Skeletal muscle cell (primary cell): ENCODE measurements around the gene RAPGEF6.

Source experiments
- DNase-seq: peaks from one replicate; pipeline ENCODE4 v3.0.0-alpha.2; 2010; ENCODE audit warnings: low read depth
- H3K4me3 ChIP-seq: 2 replicates; pipeline ENCODE4 v1.5.1; 2011; ENCODE audit warnings: low read depth, mild to moderate bottlenecking, control low read depth, low read length, moderate library complexity

Gene RAPGEF6

DNA sequence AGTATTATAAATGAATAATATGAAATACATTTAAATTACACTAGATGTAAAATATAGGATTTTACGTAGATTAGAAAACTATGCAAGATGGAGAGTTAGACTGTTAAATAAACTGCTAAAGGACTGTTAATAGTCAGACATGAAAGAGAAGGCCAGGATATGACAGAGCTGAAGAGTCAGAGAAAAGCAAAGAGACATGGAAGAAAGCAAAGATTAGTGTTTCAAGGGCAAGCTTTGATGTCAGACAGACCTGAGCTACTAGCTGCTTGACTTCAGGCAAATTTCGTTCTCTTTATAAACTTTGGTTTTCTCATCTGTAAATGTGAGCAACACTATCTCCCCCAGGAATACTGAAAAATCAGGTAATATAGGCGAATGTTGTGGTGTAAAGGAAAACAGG, 161.3 kb downstream of the RAPGEF6 start:
- no peak overlapping the region for H3K4me3 ChIP-seq
- no peak for DNase-seq

DNA sequence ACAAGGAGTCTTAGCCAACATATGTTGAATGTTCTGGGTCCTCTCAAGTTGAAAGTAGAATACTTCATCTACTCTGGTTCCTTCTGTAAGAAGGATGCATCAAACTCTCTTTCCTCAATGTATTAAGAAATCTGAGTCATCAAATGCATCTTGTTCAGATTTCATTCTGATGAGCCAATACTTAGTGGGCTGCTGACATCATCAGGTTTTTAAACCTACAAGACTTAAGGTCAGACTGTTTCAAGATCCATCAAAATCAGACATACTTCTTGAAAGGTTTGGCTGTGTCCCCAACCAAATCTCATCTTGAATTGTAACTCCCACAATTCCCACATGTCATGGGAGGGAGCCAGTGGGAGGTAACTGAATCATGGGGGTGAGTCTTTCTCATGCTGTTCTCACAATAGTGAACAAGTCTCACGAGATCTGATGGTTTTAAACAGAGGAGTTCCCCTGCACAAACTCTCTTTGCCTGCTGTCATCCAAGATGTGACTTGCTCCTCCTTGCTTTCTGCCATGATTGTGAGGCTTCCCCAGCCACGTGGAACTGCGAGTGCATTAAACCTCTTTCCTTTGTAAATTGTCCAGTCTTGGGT, 168.8 kb downstream of the RAPGEF6 start:
- peak; percentile 88 for DNase-seq
- no peak overlapping the region for H3K4me3 ChIP-seq

DNA sequence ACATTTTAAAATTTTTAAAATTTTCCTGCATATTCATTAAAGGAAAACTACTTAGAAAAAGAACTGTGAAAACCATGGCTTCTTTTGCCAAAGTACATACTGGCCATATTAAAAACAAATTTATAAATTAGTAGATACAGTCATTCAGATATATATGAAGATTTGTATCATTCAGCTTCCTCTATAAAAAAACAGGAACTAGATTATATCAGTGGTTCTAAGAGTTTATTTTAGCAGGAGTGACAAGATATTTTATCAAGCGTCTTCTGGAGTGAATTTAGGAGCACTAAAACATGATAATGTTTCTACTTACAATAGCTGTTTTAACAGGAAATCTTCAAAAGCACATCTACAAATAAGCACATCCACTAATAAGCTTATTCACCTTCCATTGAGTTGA, 171.4 kb downstream of the RAPGEF6 start:
- no peak for DNase-seq
- no peak overlapping the region for H3K4me3 ChIP-seq

DNA sequence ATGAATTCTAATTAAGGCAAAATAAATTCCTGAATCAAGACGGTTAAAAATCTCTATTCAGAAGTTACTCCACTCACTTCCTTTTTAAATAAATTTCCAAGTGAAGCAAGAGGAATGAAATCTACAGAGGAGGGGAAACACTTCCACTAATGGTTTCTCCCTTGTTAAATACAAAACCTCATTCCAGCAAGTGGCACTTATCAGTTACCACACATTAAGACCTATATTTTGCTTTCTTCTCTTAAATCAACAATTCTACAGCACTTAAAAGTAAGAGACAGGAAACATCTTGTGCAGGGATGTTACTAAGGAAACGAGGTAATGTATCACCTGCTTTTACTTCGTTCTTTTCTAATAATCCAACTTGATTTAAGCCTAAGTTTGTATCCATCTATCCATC, 172.6 kb downstream of the RAPGEF6 start:
- no peak for DNase-seq
- no peak overlapping the region for H3K4me3 ChIP-seq

DNA sequence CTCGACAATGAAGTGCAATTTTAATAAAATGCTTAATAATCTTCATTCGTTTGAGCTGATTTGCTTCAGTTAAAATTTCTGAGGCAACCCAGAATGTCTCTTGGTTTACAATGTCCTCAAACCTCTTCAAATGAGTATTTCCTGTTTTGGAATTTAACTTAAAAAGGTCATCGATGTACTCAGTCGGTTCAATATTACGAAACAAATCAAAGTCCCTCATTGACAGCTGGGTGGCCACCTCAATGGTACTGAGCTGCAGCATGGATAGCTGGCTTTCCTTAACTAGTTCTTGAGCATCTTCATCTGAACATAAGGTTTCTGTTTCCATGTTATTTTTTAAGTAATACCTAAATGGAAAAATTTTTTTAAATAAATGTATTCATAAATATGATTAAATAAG, 173.3 kb downstream of the RAPGEF6 start:
- H3K4me3 ChIP-seq, result no peak overlapping the region
- DNase-seq, result no peak

DNA sequence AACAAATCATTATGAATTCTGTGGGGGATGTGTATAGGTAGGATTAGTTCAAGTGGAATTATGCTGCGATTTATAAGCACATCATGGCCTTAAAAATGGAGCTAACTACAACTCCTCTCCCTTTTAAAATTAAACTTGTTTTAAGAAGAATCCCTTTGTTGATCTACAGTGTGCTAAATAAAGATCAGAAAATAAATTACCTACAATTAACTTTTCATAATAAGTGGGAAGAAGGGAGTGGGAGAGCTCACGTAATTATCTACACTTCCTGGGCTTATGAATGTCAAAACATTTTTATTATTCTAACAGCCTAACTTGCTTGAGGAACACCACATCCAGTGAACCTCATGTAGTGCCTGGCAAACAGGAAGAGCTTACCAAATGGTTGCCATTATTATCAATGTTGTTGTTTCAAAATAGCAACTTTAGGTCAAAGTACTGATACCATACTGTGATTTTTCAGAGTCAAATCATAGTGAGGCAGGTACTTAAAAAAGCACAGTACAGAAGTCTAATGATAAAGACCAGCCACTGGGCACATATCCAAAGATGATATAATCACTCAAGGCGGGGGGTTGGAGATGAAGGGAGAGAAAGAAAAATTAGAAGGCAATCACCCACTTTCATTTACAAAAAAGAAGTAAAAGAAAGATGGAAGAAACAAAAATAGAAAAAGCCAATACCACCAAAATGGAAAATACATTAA, 174.0 kb downstream of the RAPGEF6 start:
- no peak overlapping the region for H3K4me3 ChIP-seq
- DNase-seq, result no peak

DNA sequence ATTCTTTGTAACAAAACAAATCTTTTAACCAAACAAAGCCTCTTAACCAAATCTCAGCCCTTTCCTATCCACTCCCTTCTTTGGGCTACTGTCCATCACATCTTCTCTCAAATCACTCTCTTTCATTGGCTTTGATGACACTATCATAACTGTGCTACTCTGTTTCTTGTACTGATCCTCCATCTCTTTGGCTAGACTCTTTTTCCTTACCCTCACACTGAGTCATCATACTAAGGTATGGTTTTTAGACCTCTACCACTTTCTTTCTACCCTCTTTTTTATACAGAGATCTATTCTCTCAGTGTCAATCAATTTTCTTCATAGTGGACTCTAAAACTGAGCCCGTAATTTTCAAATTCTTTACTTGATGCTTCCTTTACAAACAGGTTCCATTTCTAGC, 174.9 kb downstream of the RAPGEF6 start:
- H3K4me3 ChIP-seq, result no peak overlapping the region
- no peak for DNase-seq

DNA sequence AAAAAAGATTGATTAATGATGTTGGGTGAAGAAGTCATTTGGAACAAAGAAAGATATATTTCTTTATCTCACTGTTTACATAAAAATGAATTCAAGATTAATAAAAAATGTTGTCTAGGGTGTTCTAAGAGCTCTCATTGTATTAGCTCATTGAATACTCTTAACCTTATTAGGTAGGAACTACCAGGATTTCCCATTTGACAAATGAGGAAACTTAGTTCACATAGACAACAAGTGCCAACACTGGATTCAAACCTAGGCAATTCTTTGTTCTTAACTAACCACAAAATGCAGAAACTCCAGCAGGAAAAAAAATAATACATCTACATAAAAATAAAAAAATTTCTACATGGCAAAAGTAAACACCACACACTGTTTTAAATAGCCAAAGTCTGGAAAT, 175.8 kb downstream of the RAPGEF6 start:
- H3K4me3 ChIP-seq, result no peak overlapping the region

DNA sequence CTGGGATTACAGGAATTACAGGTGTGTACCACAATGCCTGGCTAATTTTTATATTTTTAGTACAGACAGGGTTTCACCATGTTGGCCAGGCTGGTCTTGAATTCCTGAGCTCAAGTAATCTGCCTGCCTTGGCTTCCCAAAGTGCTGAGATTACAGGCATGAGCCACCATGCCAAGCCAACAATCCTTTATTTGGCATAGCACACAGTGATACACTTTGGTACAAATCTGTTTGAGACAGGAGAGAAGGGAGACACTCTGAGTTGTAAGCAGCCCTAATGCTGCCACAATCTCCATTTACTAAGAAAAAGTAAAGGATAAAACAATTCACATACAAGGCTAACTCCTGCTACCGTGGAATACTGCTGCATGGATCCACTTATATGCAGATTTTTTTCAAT, 177.8 kb downstream of the RAPGEF6 start:
- H3K4me3 ChIP-seq, result no peak overlapping the region
- no peak for DNase-seq

More for the DNA sequence above, 175.8 kb downstream of the RAPGEF6 start:
- no peak for DNase-seq

DNA sequence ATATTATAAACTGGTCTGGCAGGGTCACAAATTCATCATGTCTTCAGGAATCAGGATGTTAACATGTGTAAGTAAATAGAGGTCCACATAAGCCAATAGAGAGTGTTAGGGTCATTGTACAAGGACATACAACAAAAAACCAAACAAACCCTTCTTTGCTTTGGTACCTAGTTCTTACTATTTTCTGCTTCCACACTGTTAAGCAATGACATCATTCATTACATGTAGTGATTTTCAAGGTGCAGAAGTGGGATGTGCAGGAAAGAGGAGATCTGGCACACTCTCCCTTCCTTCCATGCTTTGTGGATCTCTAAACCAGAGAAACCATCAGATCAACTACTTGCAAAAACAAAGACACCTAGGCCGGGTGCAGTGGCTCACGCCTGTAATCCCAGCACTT, 184.1 kb downstream of the RAPGEF6 start:
- no peak overlapping the region for H3K4me3 ChIP-seq
- DNase-seq, result no peak

DNA sequence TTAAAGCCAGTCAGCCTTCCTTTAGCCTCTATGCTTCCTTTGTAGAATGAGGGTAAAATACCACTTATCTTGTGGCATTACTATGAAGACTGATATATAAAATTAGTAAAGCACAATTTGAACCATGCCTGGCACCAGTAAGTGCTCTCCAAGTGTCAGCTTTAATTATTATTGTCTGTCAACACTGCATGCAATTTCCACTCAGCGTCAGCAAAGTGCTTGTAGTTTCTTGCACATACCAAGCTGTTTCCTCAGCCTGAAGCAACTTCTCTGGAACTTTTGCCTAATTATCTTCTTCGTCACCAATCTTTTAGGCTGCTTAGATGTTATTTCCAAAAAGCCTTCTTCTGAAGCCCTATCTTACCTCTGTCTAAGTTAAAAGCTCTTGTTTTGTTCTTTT, 193.8 kb downstream of the RAPGEF6 start:
- no peak for DNase-seq
- no peak overlapping the region for H3K4me3 ChIP-seq

DNA sequence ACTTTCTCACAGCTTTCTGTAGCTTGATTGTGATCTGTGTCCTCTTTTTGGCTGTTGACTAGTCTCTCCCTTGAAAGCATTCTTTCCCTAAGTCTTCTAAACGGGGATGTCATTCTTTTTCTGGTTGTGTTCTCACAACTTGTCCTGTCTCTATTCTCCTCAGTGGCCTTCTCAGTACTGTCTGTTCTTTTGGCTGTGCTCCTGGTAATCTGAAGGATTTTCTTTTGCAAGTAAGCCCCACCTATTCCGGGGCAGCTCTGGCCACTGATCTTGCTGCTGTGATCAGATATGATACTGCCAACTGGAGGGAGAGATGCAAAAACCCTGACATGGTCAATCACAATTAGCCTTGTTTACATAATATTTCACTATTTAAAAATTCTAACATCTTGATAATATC, 198.9 kb downstream of the RAPGEF6 start:
- no peak overlapping the region for H3K4me3 ChIP-seq
- DNase-seq, result no peak

DNA sequence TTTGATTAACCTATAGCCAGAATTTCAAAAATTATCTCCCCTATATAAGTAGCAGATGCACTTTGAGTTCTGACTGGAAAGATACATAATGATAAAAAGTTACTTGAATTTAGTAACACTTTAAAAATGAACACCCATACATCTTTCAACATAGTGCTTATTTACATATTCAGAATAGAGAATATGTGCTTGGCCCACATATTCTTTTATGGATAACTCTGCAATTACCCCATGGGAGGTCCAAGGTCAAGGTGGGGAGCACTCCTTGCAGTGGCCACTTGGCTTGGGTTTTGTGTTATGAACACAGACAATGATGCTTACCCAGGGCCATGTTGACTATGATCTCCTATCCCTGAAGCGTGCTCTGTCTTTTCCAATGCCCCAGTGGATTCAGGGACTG, 201.9 kb downstream of the RAPGEF6 start:
- no peak for DNase-seq
- H3K4me3 ChIP-seq, result no peak overlapping the region

DNA sequence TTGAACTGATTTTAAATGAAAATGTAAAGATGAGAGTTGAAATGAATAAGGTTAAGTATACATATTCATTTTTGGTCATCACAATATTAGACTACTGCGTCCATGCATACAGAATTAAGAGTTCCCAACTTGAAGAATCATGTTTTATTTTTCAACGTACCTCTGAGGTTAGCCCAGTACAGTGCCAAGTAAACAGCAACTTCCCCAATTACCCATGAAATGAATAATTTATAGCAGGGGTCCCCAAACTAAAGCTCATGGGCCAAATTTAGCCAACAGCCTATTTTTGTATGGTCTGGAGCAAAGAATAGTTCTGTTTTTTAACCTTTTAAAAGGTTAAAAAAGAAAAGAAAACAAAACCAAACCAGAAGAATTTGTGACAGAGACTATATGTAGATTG, 203.2 kb downstream of the RAPGEF6 start:
- H3K4me3 ChIP-seq, result no peak overlapping the region
- DNase-seq, result no peak

DNA sequence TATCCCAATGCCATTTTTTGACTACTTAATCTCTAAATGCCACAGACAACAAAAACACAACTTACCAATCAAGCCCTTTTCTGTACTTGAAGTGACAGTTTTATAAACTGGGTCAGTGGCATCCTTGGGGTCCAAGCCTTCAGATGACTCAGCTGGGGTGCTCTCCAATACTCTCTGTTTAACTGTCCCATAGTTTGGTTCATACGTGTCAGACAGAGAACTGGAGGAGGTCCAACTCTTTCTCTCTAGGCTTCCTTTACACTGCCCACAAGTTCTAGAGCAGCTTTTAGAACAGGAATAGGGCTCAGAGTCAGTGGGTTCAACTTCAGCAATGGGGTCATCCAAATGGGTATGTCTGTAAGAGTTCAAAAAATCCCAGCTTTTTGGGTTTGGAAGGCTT, 204.2 kb downstream of the RAPGEF6 start:
- DNase-seq, result no peak
- no peak overlapping the region for H3K4me3 ChIP-seq

DNA sequence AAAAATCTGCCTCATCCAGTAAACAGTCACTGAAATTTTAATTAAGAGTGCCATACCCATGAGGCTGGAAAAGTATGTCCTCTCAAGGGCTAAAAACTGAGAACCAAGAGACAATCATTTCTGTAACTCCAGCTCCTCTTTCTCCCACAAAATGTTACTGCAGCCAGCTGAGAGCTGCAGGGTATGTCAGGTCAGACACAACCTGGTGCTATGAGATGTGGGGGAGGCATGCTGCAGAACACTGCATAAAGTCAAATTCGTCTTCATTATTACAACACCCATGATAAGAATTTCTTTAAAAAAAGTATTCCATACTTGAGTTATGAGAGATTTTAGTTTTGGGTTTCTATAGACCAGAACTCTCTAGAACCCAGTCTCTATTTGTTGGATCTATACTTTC, 209.0 kb downstream of the RAPGEF6 start:
- no peak for DNase-seq
- H3K4me3 ChIP-seq, result no peak overlapping the region

DNA sequence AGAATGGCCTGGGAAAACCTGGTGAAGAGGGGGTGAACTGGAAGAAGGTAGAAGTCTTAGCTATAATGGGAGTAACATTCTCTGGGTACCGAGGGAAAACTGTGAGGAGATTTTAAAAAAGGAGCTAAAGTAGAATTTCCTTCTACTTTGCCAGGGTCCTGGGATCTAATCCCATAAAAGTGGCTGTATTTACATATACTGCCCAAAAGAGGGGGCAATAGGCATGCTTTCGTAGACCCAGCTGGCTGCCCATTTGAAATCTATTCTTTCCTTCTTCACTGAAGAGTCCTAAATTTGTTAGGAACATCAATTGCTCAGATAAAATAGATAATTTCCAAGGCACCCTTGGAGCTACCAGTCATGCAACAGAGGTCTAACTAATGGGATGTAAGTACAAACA, 212.0 kb downstream of the RAPGEF6 start:
- DNase-seq, result peak; percentile 4
- no peak overlapping the region for H3K4me3 ChIP-seq

DNA sequence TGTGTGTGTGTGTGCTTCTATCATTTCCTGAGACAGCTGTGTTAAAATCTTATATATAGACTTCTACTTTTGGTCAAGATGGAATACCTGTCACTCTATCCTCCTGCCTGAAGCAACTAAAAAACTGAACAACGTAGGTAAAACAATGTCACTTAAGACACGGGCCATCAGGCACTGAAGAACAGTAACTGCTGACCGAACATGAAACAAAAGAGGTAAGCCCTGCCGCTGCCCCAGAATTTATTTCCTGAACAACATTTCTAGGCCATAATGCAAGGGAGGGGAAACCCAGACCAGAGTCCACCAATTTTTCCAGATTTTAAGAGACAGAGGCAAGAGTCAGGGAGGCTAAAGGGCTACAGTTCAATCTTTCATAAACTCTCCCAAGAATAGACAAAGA, 215.2 kb downstream of the RAPGEF6 start:
- no peak overlapping the region for H3K4me3 ChIP-seq
- no peak for DNase-seq

DNA sequence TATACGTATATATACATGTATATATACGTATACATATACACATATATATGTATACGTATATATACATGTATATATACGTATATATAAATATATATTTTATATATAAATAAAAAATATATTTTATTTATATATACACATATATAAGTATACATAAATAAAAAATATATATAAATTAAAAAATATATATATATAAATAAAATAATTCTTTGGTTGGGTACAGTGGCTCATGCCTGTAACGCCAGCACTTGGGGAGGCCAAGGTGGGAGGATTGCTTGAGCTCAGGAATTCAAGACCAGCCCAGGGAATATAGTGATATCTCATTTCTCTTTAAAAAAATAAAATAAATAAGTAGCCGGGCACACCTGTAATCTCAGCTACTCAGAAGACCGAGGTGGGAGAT, 216.2 kb downstream of the RAPGEF6 start:
- H3K4me3 ChIP-seq, result no peak overlapping the region
- no peak for DNase-seq

DNA sequence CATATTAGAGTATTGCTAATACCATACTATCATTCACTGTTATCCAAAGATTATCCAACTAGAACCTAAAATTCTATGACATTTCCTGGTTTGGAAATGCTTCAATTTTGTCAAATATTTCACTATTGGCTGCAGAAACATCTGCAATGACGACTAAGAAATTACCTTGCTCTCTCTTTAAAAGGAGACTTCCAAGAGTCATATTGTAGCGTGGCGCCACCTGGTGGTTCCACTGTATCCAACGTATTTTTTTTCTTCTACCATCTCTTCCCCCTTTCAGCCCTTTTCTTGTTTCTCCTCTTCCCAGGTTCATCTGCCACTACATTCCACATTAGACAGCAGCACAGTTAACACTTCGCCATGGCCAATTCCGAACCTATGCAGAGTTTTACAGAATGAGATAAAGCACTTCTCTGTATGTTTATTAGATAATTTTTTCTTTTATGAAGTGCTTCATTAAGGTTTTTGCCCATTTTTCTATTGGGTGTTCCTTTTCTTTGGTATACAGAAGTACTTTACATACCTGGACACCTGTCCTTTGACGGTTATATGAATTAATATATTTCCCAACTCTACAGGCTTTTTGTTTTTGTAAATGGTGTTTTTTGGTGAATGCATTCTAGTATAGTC, 217.7 kb downstream of the RAPGEF6 start:
- DNase-seq, result peak; percentile 25
- H3K4me3 ChIP-seq, result no peak overlapping the region

DNA sequence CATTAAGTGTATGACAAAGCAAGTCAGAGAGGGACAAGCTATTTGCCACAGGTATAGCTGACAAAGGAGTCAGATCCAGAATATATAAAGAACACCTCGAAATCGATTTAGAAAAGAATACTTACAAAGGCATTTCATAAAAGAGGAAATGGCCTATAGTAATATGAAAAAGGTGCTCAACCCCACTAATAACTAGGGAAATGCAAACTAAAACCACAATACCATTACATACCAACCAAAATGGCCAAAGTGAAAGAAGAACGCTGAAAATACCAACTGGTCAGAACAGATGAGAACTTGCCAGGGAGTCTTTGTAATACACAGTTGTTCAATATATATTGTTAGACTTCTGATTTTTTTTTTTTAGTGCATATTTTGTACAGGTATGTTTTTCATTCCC, 218.3 kb downstream of the RAPGEF6 start:
- H3K4me3 ChIP-seq, result no peak overlapping the region
- no peak for DNase-seq
